D721Med (cell line): Measurements from ENCODE around the gene SURF4.

Experiments
- DNase-seq: peaks from one replicate; pipeline ENCODE4 v3.0.0; 2011; ENCODE audit warnings: low spot score; ENCODE audit not compliant: insufficient read length
- FAIRE-seq: peaks from 2 replicates; lab custom pipeline; 2011; peaks lifted over from hg19 to GRCh38; lab: Jason Lieb, UNC
- CTCF ChIP-seq: IDR thresholded peaks from 2 replicates; pipeline ENCODE4 v1.5.1; 2012; ENCODE audit warnings: mild to moderate bottlenecking, control low read depth; ENCODE audit not compliant: insufficient read depth; ENCODE audit errors: missing control alignments

SURF4 gene

DNA sequence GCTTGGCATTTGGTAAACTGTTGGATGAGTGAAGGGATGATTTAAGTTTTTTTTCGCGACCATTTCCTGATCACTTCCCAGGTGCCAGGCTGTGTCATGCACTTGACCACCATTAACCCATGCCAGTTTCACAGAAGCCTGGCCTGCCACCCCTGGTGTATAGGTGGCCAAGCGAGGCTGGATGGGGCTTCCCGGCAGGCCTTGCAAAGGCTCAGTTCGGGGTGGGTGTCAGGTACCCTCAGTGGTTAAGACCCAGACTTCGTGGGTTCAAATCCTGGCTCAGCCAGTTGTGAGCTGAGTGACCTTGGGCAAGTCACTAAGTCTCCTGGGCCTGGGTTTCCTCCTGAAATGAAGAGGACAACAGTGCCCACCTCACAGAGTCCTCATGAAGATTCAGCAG, 30.3 kb downstream of the SURF4 start:
- DNase-seq = no peak
- no peak for FAIRE-seq
- TF ChIP-seq CTCF = no peak

GRCh38 chr9:133344979-133345378, 30.9 kb downstream of the SURF4 start:
- TF ChIP-seq CTCF = no peak
- DNase-seq = no peak
- no peak for FAIRE-seq

DNA sequence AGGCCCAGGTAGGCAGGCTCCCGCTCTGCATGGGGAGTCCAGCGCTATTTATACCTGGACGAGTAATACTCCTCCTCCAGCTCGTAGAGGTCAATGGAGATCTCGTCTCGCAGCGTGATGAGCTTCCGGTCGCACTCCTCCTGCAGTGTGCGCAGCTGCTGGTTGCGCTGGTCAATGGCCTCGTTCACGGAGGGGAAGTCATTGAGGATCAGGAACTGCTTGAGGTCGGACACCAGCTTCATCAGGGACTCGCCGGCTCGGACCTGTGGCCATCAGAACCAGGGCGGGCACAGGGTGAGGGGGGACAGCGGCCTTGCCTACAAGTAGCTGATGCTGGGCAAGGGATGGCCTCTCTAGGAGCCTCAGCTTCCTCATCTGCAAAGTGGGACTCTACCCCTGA, 31.8 kb downstream of the SURF4 start:
- no peak for TF ChIP-seq CTCF

DNA sequence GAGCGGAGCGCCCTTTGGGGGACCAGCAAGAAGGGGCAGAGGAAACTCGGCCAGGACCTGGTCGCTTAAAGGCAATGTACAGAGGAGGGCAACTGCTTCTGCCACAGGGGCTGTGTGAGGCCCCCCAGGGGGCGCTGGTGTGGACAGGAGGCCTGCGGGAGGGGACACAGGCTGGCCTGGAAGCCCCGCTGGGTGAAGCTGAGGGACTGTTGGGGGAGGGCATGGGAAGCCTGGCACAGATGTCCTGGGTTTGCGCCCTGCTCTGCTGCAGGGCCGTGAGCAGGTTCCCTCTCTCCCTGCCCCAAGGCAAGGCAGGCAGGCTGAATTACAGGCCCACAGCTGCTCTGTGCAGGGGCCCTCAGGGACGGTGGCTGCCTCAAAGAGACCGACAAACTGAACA, 33.3 kb downstream of the SURF4 start:
- FAIRE-seq (no peak), DNase-seq (no peak)
- no peak for TF ChIP-seq CTCF

More for the DNA sequence above, 31.8 kb downstream of the SURF4 start:
- DNase-seq (no peak), FAIRE-seq (no peak)

DNA sequence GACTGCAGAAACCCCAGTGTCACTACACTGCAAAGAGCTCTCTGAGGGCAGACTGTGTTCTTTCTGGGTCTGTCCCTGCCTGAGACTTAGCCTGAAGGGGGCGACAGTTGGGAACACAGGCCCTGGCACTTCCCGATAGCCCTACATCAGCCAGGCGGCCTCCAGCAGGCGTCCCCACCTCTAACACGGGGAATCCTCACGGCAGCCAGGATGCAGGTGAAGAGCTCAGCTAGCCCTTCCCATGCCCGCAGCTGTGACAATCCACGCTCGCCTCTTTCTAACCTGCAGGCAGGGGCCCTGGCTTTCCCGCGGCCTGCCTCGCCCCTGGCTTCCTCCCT, 33.8 kb downstream of the SURF4 start:
- FAIRE-seq (no peak), DNase-seq (no peak)
- TF ChIP-seq CTCF = no peak

DNA sequence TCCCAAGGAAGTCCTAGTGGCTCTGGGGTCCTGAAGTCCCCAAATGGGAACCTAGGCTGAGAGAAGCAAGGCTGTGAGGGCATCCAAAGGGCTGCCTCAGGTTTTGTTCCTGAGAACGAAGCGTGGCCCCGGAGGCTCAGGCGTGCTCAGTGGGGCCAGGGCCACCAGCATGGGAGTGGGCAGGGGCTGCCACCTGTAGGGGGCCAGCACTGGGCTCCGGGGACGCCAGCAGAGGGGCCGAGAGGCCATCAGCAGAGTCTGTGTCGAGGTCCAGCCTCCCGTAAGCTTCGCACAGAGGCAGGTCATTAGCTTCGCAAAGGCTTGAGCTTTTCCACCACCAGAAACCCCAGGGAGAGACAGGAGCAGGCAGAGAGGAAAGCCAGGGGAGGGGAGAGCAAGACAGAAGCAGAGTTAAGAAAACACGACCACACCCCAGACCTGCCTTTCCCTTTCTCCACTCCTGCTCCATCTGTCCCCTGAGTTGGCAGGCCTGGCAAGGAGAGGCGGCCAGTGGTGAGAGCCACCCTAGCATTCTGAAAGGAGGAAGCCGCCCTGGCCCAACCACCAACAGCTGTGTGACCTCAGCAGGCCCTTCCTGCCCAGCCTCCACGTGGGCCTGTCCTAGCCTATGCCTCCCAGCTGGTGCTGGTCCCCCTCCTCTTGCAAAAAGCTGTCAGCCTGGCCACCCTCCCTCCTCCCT, 34.3 kb downstream of the SURF4 start:
- no peak for TF ChIP-seq CTCF
- FAIRE-seq = no peak

GRCh38 chr9:133340916-133341315, 34.9 kb downstream of the SURF4 start:
- DNase-seq = no peak
- TF ChIP-seq CTCF = no peak
- FAIRE-seq = no peak

More for the DNA sequence above, 34.3 kb downstream of the SURF4 start:
- no peak for DNase-seq
